C4-2B (cell line): ENCODE results near the gene CCDC28B.

Source experiments
- H3K27ac ChIP-seq: fragments of 450-650 bp; 2 replicates; pipeline ENCODE4 v1.5.1; 2017
- ZFX ChIP-seq: fragments of 450-650 bp; IDR thresholded peaks from 2 replicates; pipeline ENCODE4 v1.6.1; 2017
- TF ChIP-seq, protein P1 (sequence below): fragments of 450-650 bp; conservative IDR thresholded peaks from 2 replicates; pipeline ENCODE4 v1.5.1; 2017; ENCODE audit warnings: mild to moderate bottlenecking

Gene CCDC28B

GRCh38 chr1:32172621-32173245 is 27.7 kb upstream of the CCDC28B start:
- TF ChIP-seq ZFX = no peak
- TF ChIP-seq, protein P1, sequence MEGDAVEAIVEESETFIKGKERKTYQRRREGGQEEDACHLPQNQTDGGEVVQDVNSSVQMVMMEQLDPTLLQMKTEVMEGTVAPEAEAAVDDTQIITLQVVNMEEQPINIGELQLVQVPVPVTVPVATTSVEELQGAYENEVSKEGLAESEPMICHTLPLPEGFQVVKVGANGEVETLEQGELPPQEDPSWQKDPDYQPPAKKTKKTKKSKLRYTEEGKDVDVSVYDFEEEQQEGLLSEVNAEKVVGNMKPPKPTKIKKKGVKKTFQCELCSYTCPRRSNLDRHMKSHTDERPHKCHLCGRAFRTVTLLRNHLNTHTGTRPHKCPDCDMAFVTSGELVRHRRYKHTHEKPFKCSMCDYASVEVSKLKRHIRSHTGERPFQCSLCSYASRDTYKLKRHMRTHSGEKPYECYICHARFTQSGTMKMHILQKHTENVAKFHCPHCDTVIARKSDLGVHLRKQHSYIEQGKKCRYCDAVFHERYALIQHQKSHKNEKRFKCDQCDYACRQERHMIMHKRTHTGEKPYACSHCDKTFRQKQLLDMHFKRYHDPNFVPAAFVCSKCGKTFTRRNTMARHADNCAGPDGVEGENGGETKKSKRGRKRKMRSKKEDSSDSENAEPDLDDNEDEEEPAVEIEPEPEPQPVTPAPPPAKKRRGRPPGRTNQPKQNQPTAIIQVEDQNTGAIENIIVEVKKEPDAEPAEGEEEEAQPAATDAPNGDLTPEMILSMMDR = no peak
- no peak overlapping the region for H3K27ac ChIP-seq

DNA sequence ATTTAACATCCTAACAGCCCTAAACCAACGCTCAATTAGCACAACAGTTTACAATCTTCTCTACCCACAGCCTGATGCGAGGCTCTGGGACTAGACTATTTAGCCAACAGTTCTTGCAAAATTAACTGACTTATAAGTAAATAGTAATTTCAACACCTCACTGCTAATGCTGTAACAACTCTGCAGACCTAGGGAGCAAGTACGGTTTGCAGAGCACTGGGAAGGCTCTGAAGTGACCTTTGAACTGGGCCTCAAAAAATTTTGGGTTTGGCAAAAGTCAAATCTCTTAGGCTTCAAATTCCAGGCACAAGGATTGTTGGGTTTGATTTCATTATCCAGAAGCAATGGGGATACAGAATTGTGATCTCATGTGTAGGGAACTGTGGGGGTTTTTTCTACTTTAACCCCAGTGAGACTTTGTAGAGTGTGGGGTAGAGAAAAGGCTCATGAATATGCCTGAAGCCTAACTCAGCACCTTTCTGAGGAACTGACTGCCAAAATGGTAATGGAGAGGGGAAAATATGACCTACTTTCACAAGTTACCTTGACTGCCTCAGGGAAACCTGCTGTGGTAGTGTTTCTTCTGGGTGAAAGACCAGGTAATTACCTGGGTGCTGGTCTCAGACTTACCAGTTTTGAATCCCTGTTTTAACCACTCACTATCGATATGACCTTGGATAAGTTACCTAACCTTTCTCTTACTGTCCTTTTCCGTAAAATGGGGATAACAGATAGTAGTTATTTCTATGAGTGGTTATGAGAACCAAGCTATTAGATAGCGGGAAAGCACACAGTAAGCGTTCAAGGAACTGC is 21.8 kb upstream of the CCDC28B start:
- TF ChIP-seq, protein P1 = no peak
- H3K27ac ChIP-seq = peak overlapping the region; percentile 94

DNA sequence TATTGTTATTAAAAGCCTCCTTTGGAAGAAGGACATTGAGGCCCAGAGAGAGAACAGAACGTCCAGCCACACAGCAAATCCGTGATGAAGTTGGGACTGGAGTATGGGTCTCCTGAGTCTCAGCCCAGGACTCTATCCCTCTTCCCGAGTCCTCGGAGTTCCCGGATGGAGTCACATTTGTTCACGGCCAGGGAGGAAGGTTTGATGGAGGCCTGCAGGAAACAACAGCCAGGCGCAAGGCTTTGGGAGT is 21.3 kb upstream of the CCDC28B start:
- TF ChIP-seq ZFX = no peak
- TF ChIP-seq, protein P1 = no peak
- peak overlapping the region; percentile 94 for H3K27ac ChIP-seq

- peak within 1 kb of the TSS; percentile 94 for H3K27ac ChIP-seq
- TF ChIP-seq, protein P1 = no peak
- TF ChIP-seq ZFX = peak; percentile 65
These were observed 20.8 kb upstream of the CCDC28B start, which contains the start of gene TXLNA for GRCh38 chr1:32179443-32180185. Gene TXLNA (plus strand): TSS chr1:32179675. CDS start chr1:32180346, 671 bp downstream.

DNA sequence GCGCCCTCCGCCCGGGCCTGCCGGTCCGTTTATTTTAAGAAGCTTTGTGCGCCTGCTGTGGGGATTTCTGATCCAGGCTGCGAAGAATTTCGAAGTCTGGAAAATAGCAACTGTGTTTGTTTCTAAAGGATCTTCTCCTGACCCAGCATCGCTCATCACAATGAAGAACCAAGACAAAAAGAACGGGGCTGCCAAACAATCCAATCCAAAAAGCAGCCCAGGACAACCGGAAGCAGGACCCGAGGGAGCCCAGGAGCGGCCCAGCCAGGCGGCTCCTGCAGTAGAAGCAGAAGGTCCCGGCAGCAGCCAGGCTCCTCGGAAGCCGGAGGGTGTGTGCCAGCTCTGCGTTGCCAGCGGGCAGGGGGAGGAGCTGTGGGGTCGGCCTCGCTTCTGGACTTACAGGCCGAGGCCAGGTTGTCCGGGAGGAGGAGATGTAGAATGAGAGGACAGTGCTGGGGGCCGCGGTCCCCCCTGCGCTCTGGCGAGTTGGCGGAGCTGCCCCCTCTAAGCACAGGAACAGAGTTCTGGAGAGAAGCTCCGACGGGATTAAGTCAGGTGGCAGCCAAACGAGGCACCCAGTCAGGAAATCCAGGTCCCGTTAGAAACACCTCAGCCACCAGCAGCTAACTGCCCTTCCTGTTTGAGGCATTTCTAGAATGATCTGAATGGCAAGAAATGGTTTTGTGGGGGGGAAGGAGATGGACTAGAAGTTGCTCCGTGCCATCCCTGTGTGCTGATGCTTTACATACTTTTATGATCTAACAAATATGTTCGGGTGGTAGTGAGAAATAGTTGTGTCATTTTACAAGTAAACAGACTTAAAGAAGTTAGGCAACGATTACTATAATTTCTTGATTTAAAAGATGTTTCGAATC is 20.0 kb upstream of the CCDC28B start:
- TF ChIP-seq, protein P1 = no peak
- no peak for TF ChIP-seq ZFX
- peak overlapping the region; percentile 94 for H3K27ac ChIP-seq

DNA sequence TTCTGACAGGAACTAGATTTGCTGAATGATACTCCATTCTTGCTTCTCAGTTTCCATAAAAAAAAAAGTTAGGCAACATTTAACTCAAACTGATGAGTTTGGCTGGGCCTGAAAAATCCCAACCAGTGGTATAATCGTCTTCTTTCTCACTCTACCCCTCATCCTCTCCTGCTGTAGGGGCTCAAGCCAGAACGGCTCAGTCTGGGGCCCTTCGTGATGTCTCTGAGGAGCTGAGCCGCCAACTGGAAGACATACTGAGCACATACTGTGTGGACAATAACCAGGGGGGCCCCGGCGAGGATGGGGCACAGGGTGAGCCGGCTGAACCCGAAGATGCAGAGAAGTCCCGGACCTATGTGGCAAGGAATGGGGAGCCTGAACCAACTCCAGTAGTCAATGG is 19.3 kb upstream of the CCDC28B start:
- peak overlapping the region; percentile 94; the same call in 1 of the 2 replicates for H3K27ac ChIP-seq
- TF ChIP-seq ZFX = no peak
- TF ChIP-seq, protein P1 = no peak
